ENCODE results near the gene PROC. TPM values are rescaled to one million over a fixed set of nuclear protein-coding genes. Genes with fewer than 3 reads are reported as not detected.

PROC gene
- total RNA-seq, 6 donors from 2014 or later = 0.55 to 0.79 (median 0.62) TPM; not detected in 2

DNA sequence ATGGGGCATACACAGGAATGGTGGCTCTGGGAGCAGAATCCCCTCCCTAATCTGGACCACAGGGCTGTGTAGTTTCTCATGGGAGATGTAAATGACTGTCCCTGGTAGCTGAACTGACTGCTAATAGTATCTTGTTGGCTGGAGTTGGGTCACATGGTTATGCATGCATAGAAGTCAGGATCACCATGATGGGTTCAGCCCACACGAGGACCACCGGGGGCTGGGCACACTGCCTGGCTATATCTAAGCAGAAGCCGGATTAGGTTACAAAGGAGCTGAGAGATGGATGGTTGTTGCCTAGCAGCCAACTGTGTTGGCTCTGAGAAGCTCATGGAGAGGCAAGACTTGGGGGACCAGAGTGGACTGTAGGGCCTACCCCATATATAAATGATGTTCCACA is 23.7 kb upstream of the PROC start:
- no peak overlapping the region for H3K27ac ChIP-seq
- no peaks in the 10 kb centered on the region for H3K9me3 ChIP-seq
- H3K27me3 ChIP-seq = no peaks in the 10 kb centered on the region
- DNase-seq (no peak), ATAC-seq (ENCODE audit: low FRiP score in 2 of 2) (no peak)
- peaks cover 7 to 15% (median 8%) of the 10 kb centered on the region in 4 donors for H3K4me1 ChIP-seq
- no peaks in the 10 kb centered on the region for H3K36me3 ChIP-seq
- no peak for TF ChIP-seq POLR2A (IDR thresholded peaks at IDR 0.05)
- TF ChIP-seq EP300 (IDR thresholded peaks at IDR 0.05) = no peak
- TF ChIP-seq POLR2AphosphoS5 (IDR thresholded peaks at IDR 0.05) = no peak
- TF ChIP-seq, protein P1, sequence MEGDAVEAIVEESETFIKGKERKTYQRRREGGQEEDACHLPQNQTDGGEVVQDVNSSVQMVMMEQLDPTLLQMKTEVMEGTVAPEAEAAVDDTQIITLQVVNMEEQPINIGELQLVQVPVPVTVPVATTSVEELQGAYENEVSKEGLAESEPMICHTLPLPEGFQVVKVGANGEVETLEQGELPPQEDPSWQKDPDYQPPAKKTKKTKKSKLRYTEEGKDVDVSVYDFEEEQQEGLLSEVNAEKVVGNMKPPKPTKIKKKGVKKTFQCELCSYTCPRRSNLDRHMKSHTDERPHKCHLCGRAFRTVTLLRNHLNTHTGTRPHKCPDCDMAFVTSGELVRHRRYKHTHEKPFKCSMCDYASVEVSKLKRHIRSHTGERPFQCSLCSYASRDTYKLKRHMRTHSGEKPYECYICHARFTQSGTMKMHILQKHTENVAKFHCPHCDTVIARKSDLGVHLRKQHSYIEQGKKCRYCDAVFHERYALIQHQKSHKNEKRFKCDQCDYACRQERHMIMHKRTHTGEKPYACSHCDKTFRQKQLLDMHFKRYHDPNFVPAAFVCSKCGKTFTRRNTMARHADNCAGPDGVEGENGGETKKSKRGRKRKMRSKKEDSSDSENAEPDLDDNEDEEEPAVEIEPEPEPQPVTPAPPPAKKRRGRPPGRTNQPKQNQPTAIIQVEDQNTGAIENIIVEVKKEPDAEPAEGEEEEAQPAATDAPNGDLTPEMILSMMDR (IDR thresholded peaks at IDR 0.05) = no peak
- whole genome bisulfite sequencing, 2 donors = 78 to 80% methylated on average over 3 of the region's 3 CpGs
- no peak overlapping the region for H3K4me3 ChIP-seq

DNA sequence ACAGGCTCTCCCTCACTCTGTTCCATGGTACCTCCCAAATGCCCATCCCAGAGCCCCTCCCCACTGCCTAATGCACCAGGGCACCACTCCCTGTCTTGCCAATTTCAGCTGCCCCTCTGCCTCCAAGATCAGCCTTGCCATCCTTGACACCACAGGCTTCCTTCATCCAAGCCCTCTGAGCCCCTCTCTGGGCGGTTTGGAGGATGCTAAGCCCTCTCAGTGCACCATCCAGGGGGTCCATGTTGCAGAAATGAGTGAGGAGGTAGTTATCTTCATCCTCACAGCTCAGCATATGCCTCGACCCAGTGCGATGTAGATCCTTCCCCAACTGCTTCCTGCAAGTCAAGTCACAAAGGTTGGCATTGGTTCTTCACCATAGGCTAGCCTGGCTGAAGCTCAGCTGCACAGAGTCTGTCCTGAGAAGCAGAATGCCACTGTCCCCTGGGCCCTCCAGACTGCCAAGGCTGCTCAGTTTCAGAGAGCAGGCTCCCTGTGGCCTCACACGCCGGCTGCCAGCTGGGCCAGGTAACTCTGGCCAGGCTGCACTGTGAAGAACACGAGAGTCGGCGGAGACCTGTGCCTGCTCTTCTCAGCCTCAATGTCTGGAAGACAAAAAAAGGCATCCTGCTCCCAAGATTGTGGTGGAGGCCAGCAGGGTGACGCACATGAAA is 20.5 kb upstream of the PROC start:
- ATAC-seq (ENCODE audit: low FRiP score in 2 of 2) = no peak
- DNase-seq = peak in 1 of 2 donors; percentile 48

DNA sequence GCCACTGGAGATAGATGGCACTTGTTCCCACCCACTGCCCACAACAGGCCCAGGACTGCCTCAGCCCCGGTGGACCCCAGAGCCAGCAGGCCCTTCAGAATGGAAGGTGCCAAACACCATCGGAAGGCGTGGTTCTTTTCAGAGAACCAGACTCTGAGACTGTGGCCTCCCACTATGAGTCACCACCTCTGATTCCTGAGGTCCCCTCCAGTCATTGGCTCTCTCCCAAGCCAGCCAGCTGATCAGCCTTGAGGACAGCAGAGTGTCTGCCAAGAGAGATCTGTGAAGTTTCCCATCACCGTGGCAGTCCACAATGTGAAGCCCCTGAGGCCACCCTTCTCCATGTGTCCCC is 20.0 kb upstream of the PROC start:
- peak; percentile 73 to 90 for ATAC-seq (ENCODE audit: low FRiP score in 2 of 2)
- no peaks in the 10 kb centered on the region for H3K27me3 ChIP-seq
- H3K4me3 ChIP-seq = no peak overlapping the region
- DNase-seq = peak in 1 of 2 donors; percentile 92
- peak overlapping the region in 2 of 4 donors; percentile 18 to 27 for H3K27ac ChIP-seq
- peaks cover 7 to 27% (median 11%) of the 10 kb centered on the region in 4 donors for H3K4me1 ChIP-seq
- 7 to 9% methylated on average over 1 to 4 of the region's 4 CpGs for WGBS, 2 donors
- H3K9me3 ChIP-seq = no peaks in the 10 kb centered on the region
- TF ChIP-seq, protein P1 (IDR thresholded peaks at IDR 0.05) = no peak
- no peak for TF ChIP-seq POLR2A (IDR thresholded peaks at IDR 0.05)
- TF ChIP-seq POLR2AphosphoS5 (IDR thresholded peaks at IDR 0.05) = peak in 1 of 2 donors; percentile 47
- no peak for TF ChIP-seq EP300 (IDR thresholded peaks at IDR 0.05)
- H3K36me3 ChIP-seq = no peaks in the 10 kb centered on the region

More for the DNA sequence above, 20.5 kb upstream of the PROC start:
- Histone ChIP-seq H3K9me3 (no peaks in the 10 kb centered on the region), H3K4me1 (peaks cover 7 to 27% (median 11%) of the 10 kb centered on the region in 4 donors), H3K27me3 (no peaks in the 10 kb centered on the region), H3K36me3 (no peaks in the 10 kb centered on the region), H3K4me3 (no peak overlapping the region), H3K27ac (peak overlapping the region in 2 of 4 donors; percentile 18 to 27)
- TF ChIP-seq, protein P1 (IDR thresholded peaks at IDR 0.05) = no peak
- TF ChIP-seq EP300 (IDR thresholded peaks at IDR 0.05) = no peak
- TF ChIP-seq POLR2A (IDR thresholded peaks at IDR 0.05) = no peak
- TF ChIP-seq POLR2AphosphoS5 (IDR thresholded peaks at IDR 0.05) = no peak
- WGBS, 2 donors = 60 to 93% methylated on average over 2 to 9 of the region's 9 CpGs

DNA sequence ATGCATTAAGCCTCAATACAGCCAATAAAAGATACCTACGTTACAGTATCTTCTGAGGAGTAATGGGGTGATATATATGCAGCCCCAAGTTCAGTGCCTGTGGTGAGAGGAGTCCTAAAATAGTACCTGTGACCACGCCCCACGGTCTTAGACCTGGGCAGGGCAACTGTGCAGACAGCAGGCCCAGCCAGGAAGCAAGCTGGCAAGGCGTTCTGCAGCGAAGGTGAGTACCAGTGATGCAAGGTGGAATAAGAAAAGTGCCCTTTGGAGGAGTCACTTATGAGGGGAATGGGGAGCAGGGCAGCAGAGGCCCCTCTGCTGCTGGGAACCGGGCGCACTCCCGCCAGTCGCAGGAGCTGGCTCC is 17.7 kb upstream of the PROC start:
- Histone ChIP-seq H3K4me3 (peak overlapping the region in 2 of 4 donors; percentile 15 to 21), H3K27me3 (no peaks in the 10 kb centered on the region), H3K36me3 (no peaks in the 10 kb centered on the region), H3K9me3 (no peaks in the 10 kb centered on the region), H3K4me1 (peaks cover 12 to 39% (median 20%) of the 10 kb centered on the region in 4 donors), H3K27ac (peak overlapping the region in 3 of 4 donors; percentile 11 to 31 (median 30))
- 73 to 80% methylated on average over 5 to 9 of the region's 9 CpGs for WGBS, 2 donors
- TF ChIP-seq, protein P1 (IDR thresholded peaks at IDR 0.05) = no peak
- TF ChIP-seq EP300 (IDR thresholded peaks at IDR 0.05) (no peak), POLR2A (IDR thresholded peaks at IDR 0.05) (no peak)
- DNase-seq (peak in 1 of 2 donors; percentile 42), ATAC-seq (ENCODE audit: low FRiP score in 2 of 2) (peak in 1 of 2 donors; percentile 57)
